Renal cortex interstitium (tissue), 11 donors: ENCODE data around the gene TSPEAR. TPM values are rescaled to one million over a fixed set of nuclear protein-coding genes. Genes with fewer than 3 reads are reported as not detected.
"Not testable (repeated sequence)": the region's sequence is repeated elsewhere in the genome, so short reads cannot be mapped to it uniquely, and the experiment has no call there.

Experiments used
- DNase-seq, 11 donors: peaks; one replicate each; pipeline ENCODE4 v3.0.0-alpha.2; 2013; ENCODE audit warnings: low read depth in 9 of 11, low spot score in 4 of 11; ENCODE audit errors: extremely low read depth in 1 of 11
- polyA plus RNA-seq, 3 donors: library from polyadenylated mRNA; unstranded; fragments of 120-200 nt; gene quantifications; one replicate each; pipeline ENCODE4 v1.2.1, GENCODE V29; 2013; ENCODE audit not compliant: insufficient read length in 3 of 3

TSPEAR gene
- polyA plus RNA-seq, 3 donors, result 0.82 to 1.5 (median 0.89) TPM

- no peak for DNase-seq
These were observed 16.6 kb downstream of the TSPEAR start for GRCh38 chr21:44694776-44695175.

DNA sequence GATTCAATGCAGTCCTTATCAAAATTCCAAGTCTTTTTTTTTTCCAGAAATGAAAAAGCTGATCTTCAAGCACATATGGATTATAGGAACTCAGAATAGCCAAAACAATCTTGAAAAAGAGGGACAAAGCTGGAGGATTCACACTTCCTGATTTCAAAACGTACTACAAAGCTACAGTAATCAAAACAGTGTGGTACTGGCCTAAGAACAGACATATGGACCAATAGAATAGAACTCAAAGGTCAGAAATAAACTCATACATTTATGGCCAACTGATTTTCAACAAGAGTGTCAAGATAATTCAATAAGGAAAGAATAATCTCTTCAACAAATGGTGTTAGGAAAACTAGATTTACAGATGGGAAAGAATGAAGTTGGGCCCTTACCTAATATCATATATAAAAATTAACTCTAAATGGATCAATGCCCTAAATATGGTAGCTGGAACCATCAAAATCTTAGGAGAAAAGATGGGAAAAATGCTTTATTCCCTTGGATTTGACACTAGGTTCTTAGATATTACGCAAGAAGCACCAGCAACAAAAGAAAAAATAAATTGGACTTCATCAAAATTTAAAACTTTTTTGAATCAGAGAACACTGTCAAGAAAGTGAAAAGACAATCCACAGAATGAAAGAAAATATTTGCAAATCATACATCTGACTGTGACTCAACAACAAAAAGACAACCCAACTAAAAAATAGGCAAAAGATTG lies 18.4 kb downstream of the TSPEAR start:
- DNase-seq, result no peak

- no peak for DNase-seq
These were observed 19.7 kb downstream of the TSPEAR start for GRCh38 chr21:44691686-44692085.

DNA sequence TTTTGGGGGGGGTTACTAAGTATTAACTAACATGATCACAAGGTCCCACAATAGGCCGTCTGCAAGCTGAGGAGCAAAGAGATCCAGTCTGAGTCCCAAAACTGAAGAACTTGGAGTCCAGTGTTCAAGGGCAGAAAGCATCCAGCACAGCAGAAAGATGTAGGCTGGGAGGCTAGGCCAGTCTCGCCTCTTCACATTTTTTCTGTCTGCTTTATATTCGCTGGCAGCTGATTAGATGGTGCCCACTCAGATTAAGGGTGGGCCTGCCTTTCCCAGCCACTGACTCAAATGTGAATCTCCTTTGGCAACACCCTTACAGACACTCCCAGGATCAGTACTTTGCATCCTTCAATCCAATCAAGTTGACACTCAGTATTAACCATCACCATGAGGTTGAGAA lies 21.6 kb downstream of the TSPEAR start:
- not testable (repeated sequence) for DNase-seq

- DNase-seq, result no peak
These were observed 23.7 kb downstream of the TSPEAR start for GRCh38 chr21:44687671-44688070.

- no peak for DNase-seq
These were observed 24.4 kb downstream of the TSPEAR start for GRCh38 chr21:44686843-44687561.

- DNase-seq, result no peak
These were observed 25.2 kb downstream of the TSPEAR start for GRCh38 chr21:44686000-44686781.

- not testable (repeated sequence) for DNase-seq
These were observed 26.3 kb downstream of the TSPEAR start for GRCh38 chr21:44685050-44685449.

GRCh38 chr21:44684483-44684882 lies 26.9 kb downstream of the TSPEAR start:
- DNase-seq, result no peak

- no peak for DNase-seq
These were observed 27.3 kb downstream of the TSPEAR start for GRCh38 chr21:44684077-44684476.

DNA sequence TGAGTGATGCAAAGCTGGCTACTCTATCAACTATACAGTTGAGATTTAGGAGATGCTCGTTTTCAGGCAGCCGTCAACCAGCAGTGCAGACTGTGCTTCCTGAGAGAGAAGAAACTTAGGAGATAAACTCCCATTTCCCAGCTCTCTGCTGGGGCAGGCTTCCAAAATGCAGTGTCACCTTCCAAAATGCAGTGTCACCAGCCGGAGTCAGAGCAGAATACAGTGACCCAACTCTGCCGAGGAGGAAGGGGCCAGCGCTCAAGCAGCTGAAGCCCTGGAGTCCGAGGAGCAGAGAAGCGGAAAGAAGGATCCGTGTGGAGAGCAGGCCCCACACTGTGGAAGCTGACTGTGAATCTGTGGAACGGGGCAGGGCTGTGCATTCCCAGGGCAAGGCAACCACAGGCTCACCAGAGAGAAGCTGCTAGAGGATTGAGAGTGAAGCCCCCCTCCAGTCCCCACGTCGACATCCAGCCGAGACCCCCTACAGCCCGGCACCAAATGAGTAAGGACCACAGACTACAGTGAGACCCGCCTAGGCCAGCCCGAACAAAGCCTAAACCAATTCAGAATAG lies 28.7 kb downstream of the TSPEAR start:
- no peak for DNase-seq

DNA sequence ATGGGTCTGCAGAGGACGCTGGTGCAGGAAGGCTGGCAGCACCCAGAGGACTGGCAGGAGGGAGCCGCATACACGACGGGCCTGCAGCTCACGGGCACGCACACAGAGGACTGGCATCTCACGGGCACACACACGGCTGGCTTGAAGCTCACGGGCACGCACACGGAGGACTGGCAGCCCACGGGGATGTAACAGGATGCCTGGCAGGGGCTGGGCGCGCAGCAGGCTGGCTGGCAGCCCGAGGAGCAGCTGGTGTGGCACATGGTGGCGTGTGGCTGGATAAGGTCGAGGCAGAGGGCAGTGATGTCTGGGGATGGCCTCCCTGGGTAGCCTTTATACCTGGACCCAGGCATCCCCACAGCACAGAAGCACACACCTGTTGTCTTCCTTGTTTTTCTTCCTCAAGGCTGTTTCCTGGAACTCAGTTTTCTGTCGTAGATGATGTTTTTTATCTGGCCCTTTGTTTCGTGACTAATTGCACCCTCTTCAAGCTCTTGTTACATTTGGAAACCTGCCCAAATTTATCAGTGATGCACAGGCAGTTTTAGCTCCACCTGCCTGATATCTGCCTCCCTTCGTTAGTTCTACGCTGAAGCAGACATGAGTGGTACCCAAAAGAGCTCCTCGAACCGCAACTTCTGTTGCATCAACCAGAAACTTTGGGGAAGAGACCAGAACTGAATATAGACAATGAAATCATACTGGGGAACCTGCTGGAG lies 29.4 kb downstream of the TSPEAR start, which contains the start of gene KRTAP12-1:
Gene KRTAP12-1 (minus strand): TSS at position 303 of the 719 bp plus-strand sequence. CDS start 40 bp downstream, at position 263.
- DNase-seq, result no peak

- DNase-seq, result no peak
These were observed 30.2 kb downstream of the TSPEAR start for GRCh38 chr21:44681152-44681551.

GRCh38 chr21:44677881-44678280 lies 33.5 kb downstream of the TSPEAR start:
- no peak for DNase-seq

GRCh38 chr21:44671911-44672310 lies 39.5 kb downstream of the TSPEAR start:
- no peak for DNase-seq

DNA sequence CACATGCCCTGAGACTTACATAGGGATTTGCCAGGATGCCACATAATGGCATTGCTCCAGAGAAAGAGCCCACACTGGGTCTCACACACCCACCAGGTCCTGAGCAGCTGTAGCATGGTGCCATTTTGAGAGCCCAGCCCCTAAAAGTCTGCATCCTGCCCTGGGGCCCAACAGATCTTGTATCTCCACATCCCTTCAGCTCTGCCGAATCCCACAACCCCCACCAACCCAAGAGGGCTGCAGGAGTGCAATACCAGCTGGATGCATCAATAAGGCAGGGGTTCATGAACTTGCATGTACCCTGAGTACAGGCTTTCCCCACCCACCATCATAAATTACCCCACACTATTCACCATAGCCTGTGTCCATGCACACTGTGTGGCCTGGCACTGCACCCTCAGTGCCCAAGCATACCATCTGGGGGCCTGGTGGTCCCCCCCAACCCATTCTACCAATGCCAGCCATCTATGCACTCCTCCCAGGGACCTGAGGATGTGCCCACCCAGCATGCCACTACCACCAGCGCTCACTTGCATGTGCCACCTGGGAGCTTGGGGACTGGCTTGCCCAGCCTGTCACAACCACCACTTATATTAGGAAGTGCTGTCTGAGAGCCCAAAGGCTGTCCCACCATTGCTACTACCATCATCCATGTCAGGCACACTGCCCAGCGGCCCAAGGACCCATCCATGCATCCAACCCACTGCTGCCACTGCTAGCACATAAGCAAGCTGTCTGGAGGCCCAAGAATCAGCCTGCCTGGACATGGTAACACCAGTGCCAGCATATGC lies 40.5 kb downstream of the TSPEAR start:
- no peak for DNase-seq

GRCh38 chr21:44667612-44668011 lies 43.8 kb downstream of the TSPEAR start:
- DNase-seq, result no peak
